PFSK-1 (cell line): ENCODE data around the gene POGLUT2.

Source experiments
- FOXP2 ChIP-seq: optimal IDR thresholded peaks from 2 replicates; pipeline ENCODE3; 2011; ENCODE audit warnings: borderline replicate concordance, control low read depth, inconsistent platforms; ENCODE audit not compliant: insufficient read depth; ENCODE audit errors: extremely low read length, extremely low read depth
- POLR2AphosphoS5 ChIP-seq: IDR thresholded peaks from 2 replicates; pipeline ENCODE4 v1.6.1; 2012; ENCODE audit warnings: low read depth, mild to moderate bottlenecking, control low read depth, low read length, moderate library complexity
- REST ChIP-seq, 2 experiments: IDR thresholded peaks; 2 replicates each; pipeline versions ENCODE4 v1.6.1 to v1.8.0; 2011 to 2012; ENCODE audit warnings: low read depth in 2 of 2, low read length in 2 of 2, control low read depth in 1 of 2, inconsistent platforms in 1 of 2, mild to moderate bottlenecking in 1 of 2, moderate library complexity in 1 of 2; ENCODE audit not compliant: insufficient read depth in 1 of 2
- SIN3A ChIP-seq: IDR thresholded peaks from 2 replicates; pipeline ENCODE4 v1.6.1; 2012; ENCODE audit warnings: mild to moderate bottlenecking, low read length, moderate library complexity, borderline replicate concordance; ENCODE audit not compliant: insufficient read depth
- TAF1 ChIP-seq: IDR thresholded peaks from 2 replicates; pipeline ENCODE4 v1.6.1; 2012; ENCODE audit warnings: low read length, control low read depth, borderline replicate concordance; ENCODE audit not compliant: insufficient read depth

GRCh38 chr13:102774214-102774568 lies 24.6 kb downstream of the POGLUT2 start:
- TF ChIP-seq SIN3A: no peak
- no peak for TF ChIP-seq POLR2AphosphoS5
- no peak for TF ChIP-seq REST (IDR thresholded peaks at IDR 0.05; ENCODE audit: insufficient read depth in 1 of 2, low read depth in 2 of 2, low read length in 2 of 2)
- TF ChIP-seq TAF1: no peak
- no peak for TF ChIP-seq FOXP2
